ENCODE results near the gene GPR108.
"Not testable (repeated sequence)": the region's sequence is repeated elsewhere in the genome, so short reads cannot be mapped to it uniquely, and the experiment has no call there.

GPR108 gene

GRCh38 chr19:6737284-6737872 lies at the start of gene GPR108:
TSS of gene GPR108 (minus strand) at chr19:6737580. CDS start at chr19:6737576, 4 bp downstream.
- DNase-seq, result peak; percentile 100

DNA sequence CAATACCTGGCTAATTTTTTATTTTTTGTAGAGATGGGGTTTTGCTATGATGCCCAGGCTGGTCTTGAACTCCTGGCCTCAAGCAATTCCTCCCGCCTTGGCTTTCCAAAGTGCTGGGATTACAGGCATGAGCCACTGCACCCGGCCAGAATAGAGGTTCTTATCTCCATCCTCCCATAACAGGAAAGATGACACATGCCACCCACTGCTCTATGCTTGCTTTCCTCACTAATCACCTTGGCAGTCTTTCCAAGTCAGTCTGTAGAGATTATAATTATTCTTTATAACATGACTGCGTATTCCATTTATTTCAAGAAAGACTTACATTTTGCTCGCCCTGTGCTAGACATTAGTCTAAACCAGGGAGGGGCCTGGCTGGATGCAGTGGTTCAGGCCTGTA lies 41.8 kb upstream of the GPR108 start:
- DNase-seq, result no peak

DNA sequence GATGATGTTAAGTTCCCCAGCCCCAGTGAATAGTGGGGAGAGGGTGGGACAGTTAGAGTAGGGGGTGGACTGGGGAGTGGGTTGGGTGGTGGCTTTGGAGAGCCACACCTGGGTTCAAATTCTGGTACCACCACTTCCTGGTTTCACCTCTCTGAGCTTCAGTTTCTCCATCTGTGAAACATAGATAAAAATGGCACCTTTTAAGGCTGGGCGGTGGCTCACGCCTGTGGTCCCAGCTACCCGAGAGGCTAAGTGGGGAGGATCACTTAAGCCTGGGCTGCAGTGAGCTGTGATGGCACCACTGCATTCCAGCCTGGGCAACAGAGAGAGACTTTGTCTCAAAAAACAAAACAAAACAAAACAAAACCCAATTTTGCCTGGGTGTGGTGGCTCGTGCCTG lies 41.0 kb upstream of the GPR108 start:
- no peak for DNase-seq

DNA sequence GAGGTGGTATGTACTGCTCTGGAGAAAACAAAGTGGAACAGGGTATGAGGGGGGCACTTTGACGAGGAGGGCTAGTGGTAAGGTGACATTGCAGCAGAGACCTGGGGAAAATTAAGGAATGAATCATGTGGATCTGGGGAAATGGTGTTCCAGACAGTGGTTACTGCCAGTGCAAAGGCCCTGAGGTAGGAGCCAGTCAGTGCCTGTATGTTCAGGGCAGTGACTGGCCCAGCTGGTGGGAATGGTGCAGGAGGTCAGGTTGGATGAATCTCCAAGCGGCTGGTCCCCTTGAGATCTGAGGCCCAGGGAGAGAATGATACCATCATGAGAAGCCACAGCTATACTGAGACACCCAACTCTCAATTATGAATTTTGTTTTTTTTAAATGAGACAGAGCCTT lies 40.1 kb upstream of the GPR108 start:
- no peak for DNase-seq

GRCh38 chr19:6776999-6777398 lies 39.6 kb upstream of the GPR108 start:
- no peak for DNase-seq

GRCh38 chr19:6776045-6776444 lies 38.7 kb upstream of the GPR108 start:
- not testable (repeated sequence) for DNase-seq

- peak; percentile 80 for DNase-seq
These were observed 37.7 kb upstream of the GPR108 start for GRCh38 chr19:6774821-6775707.

DNA sequence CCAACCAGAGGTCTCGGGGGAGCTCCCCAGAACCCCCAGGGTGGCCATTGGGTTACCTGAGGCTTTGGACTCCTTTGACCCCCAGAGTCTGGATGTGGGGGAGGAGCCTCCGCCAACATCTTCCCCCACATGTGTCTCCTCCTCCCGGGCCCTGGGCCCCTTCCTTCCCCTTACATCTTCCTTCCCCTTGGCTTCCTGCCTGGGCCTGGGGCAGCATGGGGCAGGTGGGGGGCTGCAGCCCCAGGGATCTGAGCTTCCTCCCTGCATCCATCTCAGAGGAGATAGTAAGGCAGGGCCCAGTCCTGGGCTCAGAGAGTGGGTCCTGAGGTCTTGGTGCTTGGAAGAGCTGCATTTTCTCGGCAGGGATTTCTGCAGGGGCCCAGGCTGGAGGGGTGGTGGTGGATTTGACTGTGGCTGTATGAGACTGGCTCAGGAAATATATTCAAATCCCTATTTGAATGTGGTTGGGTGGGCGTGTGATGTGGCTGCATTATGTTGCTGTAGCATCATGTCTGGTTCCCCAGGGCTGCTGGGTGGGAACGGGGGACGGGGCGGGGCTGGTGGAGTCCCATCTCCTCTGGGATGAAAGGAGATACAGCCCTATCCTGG lies 36.0 kb upstream of the GPR108 start:
- DNase-seq, result peak; percentile 67

DNA sequence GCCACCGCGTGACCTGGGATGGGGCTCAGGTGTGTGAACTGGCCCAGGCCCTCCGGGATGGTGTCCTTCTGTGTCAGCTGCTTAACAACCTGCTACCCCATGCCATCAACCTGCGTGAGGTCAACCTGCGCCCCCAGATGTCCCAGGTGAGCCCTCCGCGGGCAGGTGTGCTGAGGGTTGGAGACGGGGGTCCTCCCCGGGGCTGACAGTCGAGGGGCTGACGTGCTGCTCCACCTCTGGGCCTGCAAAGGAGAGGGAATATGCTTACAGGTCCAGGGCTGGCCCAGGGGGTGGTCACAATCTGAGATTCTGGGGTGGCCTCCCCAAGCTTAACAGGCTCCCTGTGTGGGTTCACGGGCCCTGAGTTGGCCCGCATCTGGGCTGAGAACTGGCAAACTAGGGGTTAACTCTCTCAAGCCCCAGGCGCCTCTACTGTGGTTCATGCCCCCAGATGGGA lies 35.5 kb upstream of the GPR108 start:
- no peak for DNase-seq

- peak; percentile 91 for DNase-seq
These were observed 34.9 kb upstream of the GPR108 start, which contains the start of gene VAV1 for GRCh38 chr19:6772028-6772865. TSS of gene VAV1 (plus strand) at chr19:6772708. CDS start at chr19:6772808, 100 bp downstream.

GRCh38 chr19:6771648-6772027 lies 34.3 kb upstream of the GPR108 start:
- not testable (repeated sequence) for DNase-seq

GRCh38 chr19:6769006-6769619 lies 31.7 kb upstream of the GPR108 start:
- DNase-seq, result peak; percentile 71

GRCh38 chr19:6768236-6768785 lies 30.9 kb upstream of the GPR108 start:
- no peak for DNase-seq

DNA sequence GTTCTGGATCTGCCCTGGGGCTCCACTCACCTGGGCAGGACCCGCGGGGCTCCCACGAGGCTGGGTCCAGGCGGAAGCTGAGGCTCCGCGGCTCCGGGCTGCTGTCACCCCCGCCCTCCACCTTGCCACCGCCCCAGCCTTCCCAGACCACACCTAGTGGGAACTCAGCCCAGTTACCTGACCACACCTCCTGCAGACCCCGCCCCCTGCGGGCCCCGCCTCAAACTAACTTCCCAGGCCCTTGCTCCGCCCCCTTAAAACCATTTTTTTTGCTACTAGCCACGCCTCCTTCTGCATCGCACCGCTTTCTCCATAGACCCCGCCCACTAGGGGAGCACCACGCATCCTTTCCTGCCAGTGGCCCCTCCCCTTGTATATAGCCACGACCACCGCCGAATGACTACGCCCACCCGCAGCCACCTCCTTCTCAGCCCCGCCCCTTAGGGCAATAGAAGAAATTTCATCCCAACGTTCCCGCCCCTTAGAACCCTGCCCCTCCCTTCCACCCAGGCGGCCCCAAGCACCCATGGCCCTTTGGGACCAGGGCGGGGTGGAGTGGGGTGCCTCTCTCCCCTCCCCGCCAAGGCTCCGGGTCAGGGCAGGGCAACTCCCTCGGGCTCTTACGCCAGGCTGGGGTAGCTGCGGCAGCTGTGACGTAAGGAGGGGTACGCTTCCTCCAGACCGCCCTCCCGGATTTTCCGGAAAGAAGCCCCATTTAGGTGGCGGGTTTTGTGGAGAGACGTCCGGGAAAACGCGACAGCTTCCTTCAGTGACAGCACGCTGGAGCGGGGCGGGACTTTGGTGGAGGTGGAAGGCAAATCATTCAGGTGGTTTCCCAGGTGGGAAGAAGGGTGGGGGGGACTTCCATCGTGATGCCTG lies 30.2 kb upstream of the GPR108 start, which contains the start of gene SH2D3A:
Gene SH2D3A (minus strand): TSS at position 79 of the 879 bp plus-strand sequence. CDS start 3,687 bp downstream, outside the sequence.
- DNase-seq, result peak; percentile 95

DNA sequence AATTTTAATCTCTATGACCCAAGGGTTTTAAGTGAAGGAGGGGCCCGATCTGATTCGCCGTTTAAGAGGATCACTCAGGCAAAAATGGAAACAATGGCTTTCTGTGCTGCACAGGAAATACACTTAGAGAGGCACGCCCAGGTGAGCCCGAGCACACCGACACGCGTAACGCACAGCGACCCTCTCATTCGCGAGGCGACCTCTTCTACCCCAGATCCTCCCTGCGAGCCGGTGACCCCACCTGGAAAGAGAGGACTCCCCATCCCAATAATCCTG lies 29.6 kb upstream of the GPR108 start:
- DNase-seq, result no peak

DNA sequence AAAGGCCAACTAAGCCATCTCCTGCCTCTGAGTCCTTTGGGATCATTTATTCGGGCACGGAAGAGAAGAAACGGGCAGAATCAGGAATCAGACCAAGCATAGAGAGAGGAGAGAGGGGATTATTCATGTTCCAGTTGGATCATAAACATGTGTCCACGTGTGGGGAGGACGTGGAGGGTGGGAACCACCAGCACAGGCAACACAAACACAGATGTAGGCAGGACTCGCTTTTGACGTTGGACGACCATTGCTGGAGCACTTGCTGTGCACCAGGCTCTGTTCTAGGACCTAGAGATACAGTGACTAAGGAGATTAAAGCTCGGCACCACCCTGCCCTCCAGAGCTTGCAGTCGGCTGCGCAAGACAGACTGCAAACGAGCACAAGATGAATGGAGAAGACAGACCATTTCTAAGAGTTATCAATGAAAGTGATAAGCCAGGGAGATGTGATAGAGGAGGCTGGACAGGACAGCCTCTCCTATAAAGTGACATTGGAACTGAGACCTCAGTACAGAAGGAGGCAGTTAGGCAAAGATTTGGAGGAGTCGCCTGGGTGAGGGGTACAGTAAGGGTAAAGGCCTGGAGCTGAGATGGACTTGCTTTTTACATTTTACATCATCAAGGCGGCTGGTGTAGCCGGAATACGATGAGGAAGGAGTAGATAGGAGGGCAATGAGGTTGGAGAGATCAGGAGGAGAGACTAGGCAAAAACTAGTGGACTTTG lies 29.1 kb upstream of the GPR108 start:
- DNase-seq, result no peak

- no peak for DNase-seq
These were observed 28.5 kb upstream of the GPR108 start for GRCh38 chr19:6765738-6766356.

DNA sequence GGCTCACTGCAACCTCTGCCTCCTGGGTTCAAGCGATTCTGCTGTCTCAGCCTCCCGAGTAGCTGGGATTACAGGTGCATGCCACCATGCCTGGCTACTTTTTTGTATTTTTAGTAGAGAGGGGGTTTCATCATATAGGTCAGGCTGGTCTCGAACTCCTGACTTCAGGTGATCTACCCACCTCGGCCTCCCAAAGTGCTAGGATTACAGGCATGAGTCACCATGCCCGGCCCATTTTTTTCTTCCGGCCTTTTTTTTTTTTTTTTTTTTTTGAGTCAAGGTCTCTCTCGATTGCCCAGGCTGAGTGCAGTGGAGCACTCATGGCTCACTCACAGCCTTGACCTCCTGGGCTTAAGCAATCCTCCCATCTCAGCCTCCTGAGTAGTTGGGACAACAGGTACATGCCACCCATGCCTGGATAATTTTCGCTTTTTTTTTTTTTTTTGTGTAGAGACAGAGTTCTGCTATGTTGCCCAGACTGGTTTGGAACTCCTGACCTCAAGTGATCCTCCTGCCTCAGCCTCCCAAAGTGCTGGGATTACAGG lies 24.9 kb upstream of the GPR108 start:
- DNase-seq, result not testable (repeated sequence)

- DNase-seq, result no peak
These were observed 23.8 kb upstream of the GPR108 start for GRCh38 chr19:6761053-6761676.

Data from suppressor macrophage treated with lipopolysaccharide for 4 hours (primary cell).